B cell (primary cell): Measurements from ENCODE around the gene WDR47. TPM values are rescaled to one million over a fixed set of nuclear protein-coding genes. Genes with fewer than 3 reads are reported as not detected.

Experiments used
- ATAC-seq: fragments of 200-7000 bp; cut with Tn5 transposase; one replicate; pipeline ENCODE4 v1.10.0; 2021; ENCODE audit warnings: low read depth, mild to moderate bottlenecking, moderate number of reproducible peaks, moderate library complexity
- CTCF ChIA-PET: fragments of 350-600 bp; sonication (Branson Sonifier 250); formaldehyde crosslinking; loops from one replicate; lab custom pipeline; 2021; ENCODE audit warnings: antibody characterized with exemption, inconsistent platforms; lab: Charles Lee
- POLR2A ChIA-PET: fragments of 350-600 bp; sonication (Branson Sonifier 250); formaldehyde crosslinking; loops from one replicate; lab custom pipeline; 2021; ENCODE audit warnings: antibody characterized with exemption; lab: Charles Lee
- DNase-seq: peaks from one replicate; pipeline ENCODE4 v3.0.0; 2013
- H2AFZ ChIP-seq: 2 replicates; pipeline ENCODE4 v1.6.1; 2012; ENCODE audit warnings: mild to moderate bottlenecking, low read depth, low read length; ENCODE audit not compliant: insufficient read depth, poor library complexity, severe bottlenecking
- H3K27ac ChIP-seq, 2 donors: 1 replicate in 1 of 2; 2 replicates in 1 of 2; pipeline ENCODE4 v1.5.1; 2012 to 2013; ENCODE audit warnings: low read length in 2 of 2, mild to moderate bottlenecking in 2 of 2, moderate library complexity in 1 of 2
- H3K27me3 ChIP-seq, 4 experiments: fragments of 200-600 bp in 1 of 4; sonication (generic) in 1 of 4; replicated peaks in 1 of 4; 1 replicate in 2 of 4; 2 replicates in 2 of 4; pipeline versions ENCODE4 v1.6.1 to v1.7.0; 2013 to 2016; ENCODE audit warnings: low read length in 3 of 4, mild to moderate bottlenecking in 2 of 4, mixed read lengths in 1 of 4, moderate library complexity in 1 of 4; ENCODE audit not compliant: insufficient read depth in 4 of 4, control insufficient read depth in 3 of 4; ENCODE audit errors: control extremely low read depth in 1 of 4
- H3K36me3 ChIP-seq, 2 experiments: replicated peaks in 1 of 2; 1 replicate in 1 of 2; 2 replicates in 1 of 2; pipeline versions ENCODE4 v1.6.1 to v1.7.1; 2013; ENCODE audit warnings: low read length in 1 of 2; ENCODE audit not compliant: insufficient read depth in 2 of 2, control insufficient read depth in 1 of 2; ENCODE audit errors: control extremely low read depth in 1 of 2, extremely low read depth in 1 of 2
- H3K4me1 ChIP-seq, 2 donors: fragments of 200-600 bp in 1 of 2; sonication (generic) in 1 of 2; 1 replicate in 1 of 2; 2 replicates in 1 of 2; pipeline versions ENCODE4 v1.5.1 to v1.6.1; 2013 to 2017; ENCODE audit warnings: low read length in 2 of 2; ENCODE audit not compliant: control insufficient read depth in 2 of 2, insufficient read depth in 2 of 2
- H3K4me2 ChIP-seq: replicated peaks from 2 replicates; pipeline ENCODE3; 2012; ENCODE audit warnings: mild to moderate bottlenecking, low read depth, low read length; ENCODE audit not compliant: poor library complexity, severe bottlenecking
- H3K4me3 ChIP-seq, 5 experiments: fragments of 200-600 bp in 1 of 5; sonication (generic) in 1 of 5; 1 replicate in 3 of 5; 2 replicates in 2 of 5; pipeline versions ENCODE4 v1.5.1 to v1.7.0; 2011 to 2016; ENCODE audit warnings: low read length in 4 of 5, mild to moderate bottlenecking in 4 of 5, low read depth in 2 of 5, control low read depth in 1 of 5, moderate library complexity in 1 of 5; ENCODE audit not compliant: insufficient read depth in 1 of 5; ENCODE audit errors: control extremely low read depth in 1 of 5, extremely low read depth in 1 of 5
- H3K79me2 ChIP-seq: fragments of 200-600 bp; sonication (generic); one replicate; pipeline ENCODE4 v1.6.0; 2016; ENCODE audit warnings: low read length; ENCODE audit not compliant: control insufficient read depth, insufficient read depth
- H3K9ac ChIP-seq: fragments of 200-600 bp; sonication (generic); 2 replicates; pipeline ENCODE4 v1.6.1; 2017; ENCODE audit warnings: mild to moderate bottlenecking, low read length, moderate library complexity
- H3K9me3 ChIP-seq, 3 donors: one replicate each; pipeline versions ENCODE4 v1.6.1 to v1.7.1; 2013; ENCODE audit warnings: low read length in 2 of 3; ENCODE audit not compliant: control insufficient read depth in 2 of 3, insufficient read depth in 1 of 3; ENCODE audit errors: control extremely low read depth in 1 of 3
- H4K20me1 ChIP-seq: 2 replicates; pipeline ENCODE4 v1.6.0; 2012; ENCODE audit warnings: mild to moderate bottlenecking, low read length; ENCODE audit not compliant: insufficient read depth, control insufficient read depth, poor library complexity, severe bottlenecking
- H3K27ac Mint-ChIP-seq: one replicate; pipeline ENCODE4 v1.8.0; 2021; ENCODE audit warnings: mixed read lengths
- H3K27me3 Mint-ChIP-seq: one replicate; pipeline ENCODE4 v1.8.0; 2021; ENCODE audit warnings: mixed read lengths
- H3K4me1 Mint-ChIP-seq: one replicate; pipeline ENCODE4 v1.8.0; 2021; ENCODE audit warnings: mixed read lengths
- H3K4me3 Mint-ChIP-seq: one replicate; pipeline ENCODE4 v1.8.0; 2021; ENCODE audit warnings: mixed read lengths
- H3K9me3 Mint-ChIP-seq: one replicate; pipeline ENCODE4 v1.8.0; 2022; ENCODE audit warnings: mixed read lengths; ENCODE audit not compliant: insufficient read depth
- EZH2 ChIP-seq: IDR thresholded peaks from 2 replicates; pipeline ENCODE4 v1.6.1; 2012; ENCODE audit warnings: borderline replicate concordance, low read depth, mild to moderate bottlenecking, moderate library complexity, low read length; ENCODE audit not compliant: insufficient read depth, poor library complexity, severe bottlenecking
- WGBS: methylation state at CpG from one replicate; pipeline ENCODE4 v1.1.5; 2013; ENCODE audit warnings: missing lambda C conversion rate; ENCODE audit not compliant: insufficient coverage; 5-methylcytosine and 5-hydroxymethylcytosine counted together
- intact Hi-C: fragments of 100-400 bp; cut with micrococcal nuclease; formaldehyde crosslinking; loops from one replicate; pipeline ENCODE4 v1.10.0; 2022
- polyA plus RNA-seq: library from polyadenylated mRNA; depleted of rRNA; stranded (reverse); fragments of >200 nt; gene quantifications from 2 replicates; pipeline ENCODE4 v1.2.3, GENCODE V29; 2012
- total RNA-seq, 2 donors: library from RNA; stranded (reverse); fragments of 120-200 nt in 1 of 2; gene quantifications; 1 replicate in 1 of 2; 2 replicates in 1 of 2; pipeline versions ENCODE4 v1.2.3 to v1.2.4, GENCODE V29; 2013 to 2022
- TF ChIP-seq, protein P1 (sequence below): fragments of 200-600 bp; IDR thresholded peaks from one replicate; pipeline ENCODE4 v1.8.0; 2022; ENCODE audit warnings: antibody characterized with exemption, mild to moderate bottlenecking

The WDR47 gene
- total and polyA plus RNA-seq, 2 donors (not counting 1 experiment from before 2014, with no cell fraction given): 4.4 to 21.6 TPM

- intact Hi-C loops: loop anchor here (1.0 kb wide), 5 partner anchors 14 to 113 kb away; partner anchors contain the start of genes CLCC1, TMEM167B and WDR47
- H3K27ac Mint-ChIP-seq: peak within 1 kb of the TSS; percentile 97
Observed at GRCh38 chr1:109075531-109076490, 33.9 kb upstream of the WDR47 start, which contains the start of gene TAF13. Gene TAF13 (minus strand): TSS chr1:109076003. CDS start chr1:109075947, 56 bp downstream.

More at GRCh38 chr1:109075531-109076490, 33.9 kb upstream of the WDR47 start, which contains the start of gene TAF13:
- Histone ChIP-seq H3K4me1 (peaks cover 12 to 13% of the 10 kb centered on the region in 2 donors), H2AFZ (peak within 1 kb of the TSS; percentile 76), H3K27me3 (no peaks in the 10 kb centered on the region), H3K4me2 (peak within 1 kb of the TSS; percentile 71), H3K9me3 (peaks cover 0 to 5% (median 0%) of the 10 kb centered on the region in 3 donors), H3K36me3 (no peaks in the 10 kb centered on the region), H4K20me1 (no peaks in the 10 kb centered on the region), H3K9ac (peak within 1 kb of the TSS; percentile 71), H3K79me2 (peaks cover 27% of the 10 kb centered on the region), H3K27ac (peak within 1 kb of the TSS; percentile 95 to 98), H3K4me3 (peak within 1 kb of the TSS; percentile 63 to 98 (median 92))
- H3K4me1 Mint-ChIP-seq: peaks cover 17% of the 10 kb centered on the region
- no peaks in the 10 kb centered on the region for H3K9me3 Mint-ChIP-seq
- DNase-seq (peak; percentile 95), ATAC-seq (peak; percentile 99)
- ChIA-PET POLR2A (interaction anchor here (0.6 to 2.4 kb wide), 9 partner anchors 11 to 408 kb away, joined by 3 to 32 read pairs (median 6); partner anchors contain the start of genes TMEM167B and WDR47), CTCF (interaction anchor here (0.6 to 3.4 kb wide), 7 partner anchors 9 to 323 kb away, joined by 3 to 44 read pairs (median 5); partner anchors contain the start of genes TMEM167B and WDR47)
- no peaks in the 10 kb centered on the region for H3K27me3 Mint-ChIP-seq
- H3K4me3 Mint-ChIP-seq: peak within 1 kb of the TSS; percentile 99
- WGBS: 0% methylated on average over 33 of the region's 39 CpGs
- no peak for TF ChIP-seq EZH2
- TF ChIP-seq, protein P1, sequence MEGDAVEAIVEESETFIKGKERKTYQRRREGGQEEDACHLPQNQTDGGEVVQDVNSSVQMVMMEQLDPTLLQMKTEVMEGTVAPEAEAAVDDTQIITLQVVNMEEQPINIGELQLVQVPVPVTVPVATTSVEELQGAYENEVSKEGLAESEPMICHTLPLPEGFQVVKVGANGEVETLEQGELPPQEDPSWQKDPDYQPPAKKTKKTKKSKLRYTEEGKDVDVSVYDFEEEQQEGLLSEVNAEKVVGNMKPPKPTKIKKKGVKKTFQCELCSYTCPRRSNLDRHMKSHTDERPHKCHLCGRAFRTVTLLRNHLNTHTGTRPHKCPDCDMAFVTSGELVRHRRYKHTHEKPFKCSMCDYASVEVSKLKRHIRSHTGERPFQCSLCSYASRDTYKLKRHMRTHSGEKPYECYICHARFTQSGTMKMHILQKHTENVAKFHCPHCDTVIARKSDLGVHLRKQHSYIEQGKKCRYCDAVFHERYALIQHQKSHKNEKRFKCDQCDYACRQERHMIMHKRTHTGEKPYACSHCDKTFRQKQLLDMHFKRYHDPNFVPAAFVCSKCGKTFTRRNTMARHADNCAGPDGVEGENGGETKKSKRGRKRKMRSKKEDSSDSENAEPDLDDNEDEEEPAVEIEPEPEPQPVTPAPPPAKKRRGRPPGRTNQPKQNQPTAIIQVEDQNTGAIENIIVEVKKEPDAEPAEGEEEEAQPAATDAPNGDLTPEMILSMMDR: no peak
